Measurements from ENCODE around the gene SPRYD4. TPM values are rescaled to one million over a fixed set of nuclear protein-coding genes. Genes with fewer than 3 reads are reported as not detected.
"Not testable (repeated sequence)": the region's sequence is repeated elsewhere in the genome, so short reads cannot be mapped to it uniquely, and the experiment has no call there.

Gene SPRYD4
- total RNA-seq, 1 donor from 2014 or later, result 3.3 TPM

DNA sequence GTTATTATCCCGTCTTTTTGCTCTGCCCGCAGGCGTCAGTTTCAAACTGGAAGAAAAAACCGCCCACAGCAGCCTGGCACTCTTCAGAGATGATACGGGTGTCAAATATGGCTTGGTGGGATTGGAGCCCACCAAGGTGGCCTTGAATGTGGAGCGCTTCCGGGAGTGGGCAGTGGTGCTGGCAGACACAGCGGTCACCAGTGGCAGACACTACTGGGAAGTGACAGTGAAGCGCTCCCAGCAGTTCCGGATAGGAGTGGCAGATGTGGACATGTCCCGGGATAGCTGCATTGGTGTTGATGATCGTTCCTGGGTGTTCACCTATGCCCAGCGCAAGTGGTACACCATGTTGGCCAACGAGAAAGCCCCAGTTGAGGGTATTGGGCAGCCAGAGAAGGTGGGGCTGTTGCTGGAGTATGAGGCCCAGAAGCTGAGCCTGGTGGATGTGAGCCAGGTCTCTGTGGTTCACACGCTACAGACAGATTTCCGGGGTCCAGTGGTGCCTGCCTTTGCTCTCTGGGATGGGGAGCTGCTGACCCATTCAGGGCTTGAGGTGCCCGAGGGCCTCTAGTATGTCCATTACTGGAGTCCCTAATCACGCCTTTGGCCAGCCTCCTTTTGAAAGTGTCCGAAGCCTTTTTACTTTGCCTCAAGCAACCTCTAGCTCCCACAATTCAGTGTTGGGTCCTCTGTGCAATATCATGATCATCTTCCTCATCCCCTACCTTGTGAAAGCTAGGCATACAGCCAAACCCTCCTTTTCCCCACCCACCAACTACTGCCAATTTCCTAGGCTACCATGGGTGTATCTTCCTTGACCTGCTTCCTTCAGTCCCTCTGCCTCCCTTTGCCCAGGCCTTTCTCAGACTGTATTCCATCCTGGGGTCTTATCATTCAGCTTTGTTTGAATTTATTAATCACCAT, 891 bp downstream of the SPRYD4 start:
- intact Hi-C loops (cut with DNase I), result loop anchor here (5.0 to 10.0 kb wide), 4 partner anchors 107 to 344 kb away; partner anchors contain the start of genes APOF, CNPY2, ESYT1 and STAT2
- no peak for DNase-seq (ENCODE audit: low spot score)

GRCh38 chr12:56474389-56474788, 6.0 kb downstream of the SPRYD4 start:
- intact Hi-C loops (cut with DNase I), result no loop called here
- no peak for DNase-seq (ENCODE audit: low spot score)

GRCh38 chr12:56476143-56476542, 7.8 kb downstream of the SPRYD4 start:
- no peak for DNase-seq (ENCODE audit: low spot score)
- intact Hi-C loops (cut with DNase I), result no loop called here

DNA sequence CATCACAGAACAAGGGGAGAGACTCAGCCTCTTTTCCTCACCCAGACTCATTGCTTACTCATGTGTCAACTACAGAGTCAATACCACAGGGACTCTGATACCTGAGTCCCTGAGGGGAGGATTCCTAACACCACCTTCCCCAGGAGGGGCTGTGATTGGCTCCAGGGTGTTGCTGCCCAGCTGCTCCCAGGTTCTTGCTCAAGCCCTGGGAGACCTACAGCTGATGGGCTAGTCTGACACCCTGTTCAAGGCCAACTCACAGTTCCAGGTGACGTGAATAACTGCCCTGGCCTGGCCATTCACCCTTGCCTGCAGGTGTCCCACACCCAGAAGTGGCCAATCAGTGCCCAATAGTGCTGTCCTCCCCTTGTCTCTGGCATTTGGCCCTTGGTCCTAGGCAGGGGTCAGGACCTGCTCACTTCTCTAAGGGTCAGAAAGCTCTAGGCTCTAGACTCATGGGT, 8.6 kb downstream of the SPRYD4 start:
- no peak for DNase-seq (ENCODE audit: low spot score)
- intact Hi-C loops (cut with DNase I), result no loop called here

DNA sequence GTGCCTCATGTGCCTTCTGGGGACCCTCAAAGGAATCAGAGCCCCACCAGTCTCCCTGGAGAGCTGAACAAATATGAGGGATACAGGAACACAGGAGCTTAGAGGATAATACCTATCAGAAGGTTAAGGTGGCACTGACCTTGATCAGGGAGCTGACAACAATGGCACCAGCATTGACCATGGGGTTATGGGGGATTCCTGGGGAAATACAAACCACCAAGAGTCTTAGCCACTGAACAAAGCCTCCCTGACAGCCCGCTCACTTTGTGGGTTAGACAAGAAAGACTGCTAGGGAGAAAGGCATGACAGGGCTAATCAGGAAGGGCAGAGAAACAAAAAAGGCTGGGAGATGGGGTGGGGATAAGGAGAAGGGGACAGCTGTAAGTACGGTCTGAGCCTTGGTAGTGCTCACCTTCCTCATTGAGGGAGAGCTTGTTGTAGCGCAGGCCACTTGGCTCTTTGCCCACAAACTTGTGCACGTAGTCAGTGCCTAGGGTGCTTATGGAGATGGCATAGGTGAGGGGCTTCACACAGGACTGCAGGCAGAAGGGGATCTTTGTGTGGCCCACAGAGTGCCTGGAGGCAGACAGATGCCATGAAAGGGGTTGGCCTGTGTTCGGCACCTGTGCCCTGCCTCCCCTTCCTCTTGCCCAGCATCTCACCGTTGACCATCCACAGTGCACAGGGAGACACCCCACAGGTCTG, 9.3 kb downstream of the SPRYD4 start:
- intact Hi-C loops (cut with DNase I), result no loop called here
- no peak for DNase-seq (ENCODE audit: low spot score)

- intact Hi-C loops (cut with DNase I), result no loop called here
- DNase-seq (ENCODE audit: low spot score), result no peak
These were observed 11.2 kb downstream of the SPRYD4 start for GRCh38 chr12:56479625-56480024.

DNA sequence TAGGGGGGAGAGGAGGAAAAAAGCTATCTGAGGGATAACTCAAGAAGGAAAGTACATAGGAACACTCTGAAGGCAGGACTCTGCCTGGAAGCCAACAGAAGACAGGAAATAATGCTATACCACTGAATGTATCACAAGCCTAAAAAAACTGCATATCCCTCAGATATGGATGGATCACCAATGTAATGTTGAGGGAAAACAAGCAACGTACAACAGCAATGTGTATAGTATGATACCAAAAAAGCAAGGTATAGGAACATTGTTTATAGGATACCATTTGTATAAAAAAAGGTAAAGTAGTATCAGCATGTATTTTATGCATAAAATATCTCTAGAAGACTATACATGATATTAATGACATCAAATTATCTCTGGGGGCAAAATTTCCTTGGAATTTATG, 16.2 kb downstream of the SPRYD4 start:
- intact Hi-C loops (cut with DNase I), result no loop called here
- DNase-seq (ENCODE audit: low spot score), result no peak

- intact Hi-C loops (cut with DNase I), result no loop called here
These were observed 18.3 kb downstream of the SPRYD4 start for GRCh38 chr12:56486694-56487093.

GRCh38 chr12:56487448-56488040, 19.2 kb downstream of the SPRYD4 start:
- no peak for DNase-seq (ENCODE audit: low spot score)

More at GRCh38 chr12:56486694-56487093, 18.3 kb downstream of the SPRYD4 start:
- DNase-seq (ENCODE audit: low spot score), result no peak

GRCh38 chr12:56488041-56488955, 19.9 kb downstream of the SPRYD4 start, which contains the start of gene GLS2:
TSS of gene GLS2 (minus strand) at chr12:56488161. CDS start at chr12:56488118, 43 bp downstream.
- peak; percentile 86 for DNase-seq (ENCODE audit: low spot score)
- intact Hi-C loops (cut with DNase I), result no loop called here

More at GRCh38 chr12:56487448-56488040, 19.2 kb downstream of the SPRYD4 start:
- intact Hi-C loops (cut with DNase I), result no loop called here

DNA sequence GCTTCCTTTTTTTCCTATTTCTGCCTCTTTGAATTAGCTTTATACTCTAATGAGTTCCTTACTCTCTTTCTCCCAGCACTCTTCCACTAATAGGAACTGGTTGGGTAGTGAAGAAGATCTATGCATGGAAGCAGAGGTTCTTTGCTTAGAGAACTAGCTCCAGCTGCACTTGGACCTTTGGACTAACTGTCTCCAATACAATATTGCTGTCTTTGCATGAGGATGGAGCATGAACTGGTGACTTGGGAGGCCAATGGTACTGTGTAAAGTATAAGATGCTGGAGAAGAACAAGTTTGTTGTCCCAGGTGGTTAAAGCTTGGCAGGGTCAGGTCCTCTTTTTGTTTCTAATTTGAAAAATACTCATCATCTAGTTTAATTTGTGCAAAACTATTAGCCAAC, 22.0 kb downstream of the SPRYD4 start:
- intact Hi-C loops (cut with DNase I), result no loop called here
- DNase-seq (ENCODE audit: low spot score), result no peak

GRCh38 chr12:56493409-56494105, 25.2 kb downstream of the SPRYD4 start:
- intact Hi-C loops (cut with DNase I); DNase-seq (ENCODE audit: low spot score): not testable (repeated sequence)

DNA sequence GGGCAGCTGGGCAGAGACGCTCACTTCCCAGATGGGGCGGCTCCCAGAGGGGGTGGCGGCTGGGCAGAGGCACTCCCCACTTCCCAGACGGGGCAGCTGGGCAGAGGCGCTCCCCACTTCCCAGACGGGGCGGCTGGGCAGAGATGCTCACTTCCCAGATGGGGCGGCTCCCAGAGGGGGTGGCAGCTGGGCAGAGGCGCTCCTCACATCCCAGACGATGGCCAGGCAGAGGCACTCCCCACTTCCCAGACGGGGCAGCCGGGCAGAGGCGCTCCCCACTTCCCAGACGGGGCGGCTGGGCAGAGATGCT, 25.7 kb downstream of the SPRYD4 start:
- intact Hi-C loops (cut with DNase I); DNase-seq (ENCODE audit: low spot score): not testable (repeated sequence)

DNA sequence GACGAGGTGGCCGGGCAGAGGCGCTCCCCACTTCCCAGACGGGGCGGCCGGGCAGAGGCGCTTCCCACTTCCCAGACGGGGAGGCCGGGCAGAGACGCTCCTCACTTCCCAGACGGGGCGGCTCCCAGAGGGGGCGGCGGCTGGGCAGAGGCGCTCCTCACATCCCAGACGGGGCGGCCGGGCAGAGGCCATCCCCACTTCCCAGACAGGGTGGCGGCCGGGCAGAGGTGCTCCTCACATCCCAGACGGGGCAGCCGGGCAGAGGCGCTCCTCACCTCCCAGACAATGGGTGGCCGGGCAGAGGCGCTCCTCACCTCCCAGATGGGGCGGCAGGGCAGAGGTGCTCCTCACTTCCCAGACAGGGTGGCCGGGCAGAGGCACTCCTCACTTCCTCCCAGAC, 26.1 kb downstream of the SPRYD4 start:
- intact Hi-C loops (cut with DNase I); DNase-seq (ENCODE audit: low spot score): not testable (repeated sequence)

DNA sequence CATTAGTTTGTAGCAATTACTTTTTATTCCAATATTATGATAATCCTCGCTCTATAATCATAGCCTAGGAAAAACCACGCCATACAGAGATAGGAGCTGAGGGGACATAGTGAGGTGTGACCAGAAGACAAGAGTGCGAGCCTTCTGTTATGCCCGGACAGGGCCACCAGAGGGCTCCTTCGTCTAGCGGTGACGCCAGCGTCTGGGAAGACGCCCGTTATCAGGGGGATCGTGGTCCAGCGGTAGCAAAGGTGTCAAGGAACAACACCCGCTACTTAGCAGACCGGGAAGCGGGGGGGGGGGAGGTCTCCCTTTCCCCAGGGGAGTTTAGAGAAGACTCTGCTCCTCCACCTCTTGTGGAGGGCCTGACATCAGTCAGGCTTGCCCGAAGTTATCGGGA, 28.3 kb downstream of the SPRYD4 start:
- intact Hi-C loops (cut with DNase I), result not testable (repeated sequence)

GRCh38 chr12:56498126-56498902, 29.9 kb downstream of the SPRYD4 start:
- intact Hi-C loops (cut with DNase I), result not testable (repeated sequence)
- DNase-seq (ENCODE audit: low spot score), result peak; percentile 27

More for the DNA sequence above, 28.3 kb downstream of the SPRYD4 start:
- peak; percentile 82 for DNase-seq (ENCODE audit: low spot score)

- intact Hi-C loops (cut with DNase I), result not testable (repeated sequence)
These were observed 31.1 kb downstream of the SPRYD4 start for GRCh38 chr12:56499452-56499851.

GRCh38 chr12:56499879-56500278, 31.5 kb downstream of the SPRYD4 start:
- intact Hi-C loops (cut with DNase I), result not testable (repeated sequence)
- peak; percentile 27 for DNase-seq (ENCODE audit: low spot score)

More at GRCh38 chr12:56499452-56499851, 31.1 kb downstream of the SPRYD4 start:
- DNase-seq (ENCODE audit: low spot score), result not testable (repeated sequence)

Measured in cardiac septum (tissue), 1 donor.